ENCODE data around the gene IL36B. TPM values are rescaled to one million over a fixed set of nuclear protein-coding genes. Genes with fewer than 3 reads are reported as not detected.

Gene IL36B
- polyA plus RNA-seq, 3 donors = not detected

DNA sequence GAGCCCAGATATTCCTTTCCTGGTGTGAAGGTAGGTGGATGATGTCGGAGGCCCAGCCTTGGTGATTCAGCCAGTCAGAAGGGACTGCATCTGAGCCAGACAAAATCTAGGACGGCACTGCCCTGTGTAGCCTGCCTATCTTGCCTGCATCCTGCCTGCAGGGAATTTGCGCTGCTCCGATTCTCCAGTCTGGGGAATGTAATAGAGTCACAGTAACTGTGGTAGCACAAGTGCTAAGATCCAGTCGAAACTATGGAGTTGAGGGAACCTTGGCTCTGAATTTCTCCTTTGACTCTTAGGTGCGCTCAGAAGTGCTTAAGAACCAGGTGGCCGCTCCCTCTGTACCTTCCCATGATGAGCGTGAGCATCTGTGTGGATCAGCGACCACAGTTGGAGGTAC is 15.9 kb downstream of the IL36B start:
- H4K20me1 ChIP-seq (ENCODE audit: insufficient read depth, low read length) = no peaks in the 10 kb centered on the region
- H2AFZ ChIP-seq (ENCODE audit: insufficient read depth, low read depth, low read length, poor library complexity, severe bottlenecking) = no peak overlapping the region

DNA sequence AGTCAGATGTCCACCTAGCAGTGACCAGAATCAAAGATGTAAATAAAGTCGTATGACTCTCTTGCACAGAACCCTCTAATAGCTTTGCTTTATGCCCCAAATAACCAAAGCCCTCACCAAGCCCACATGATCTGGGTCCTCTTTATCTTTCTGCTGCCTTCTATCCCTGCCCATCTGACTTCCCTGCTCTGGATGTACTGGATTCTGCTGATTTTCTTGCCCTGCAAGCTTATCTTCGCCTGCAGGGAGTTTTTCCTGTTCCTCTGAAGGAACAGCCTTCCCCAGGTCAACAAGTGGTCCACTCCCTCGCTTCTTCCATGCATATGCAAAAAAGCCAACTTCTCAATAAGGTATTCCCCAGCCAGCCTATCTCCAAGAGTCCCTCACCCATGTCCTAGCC is 18.7 kb downstream of the IL36B start:
- no peaks in the 10 kb centered on the region for H3K36me3 ChIP-seq (replicated peaks in 1 of 2; ENCODE audit: control insufficient read depth in 1 of 2, insufficient read depth in 2 of 2, low read length in 2 of 2)
- Mint-ChIP-seq H3K36me3 (no peaks in the 10 kb centered on the region), H3K27ac (peak overlapping the region in 2 of 7 donors; percentile 5 to 25), H3K27me3 (ENCODE audit: low read depth in 3 of 3) (peaks cover 9 to 16% (median 11%) of the 10 kb centered on the region in 3 donors), H3K4me3 (no peak overlapping the region), H3K9me3 (peaks cover 0 to 3% (median 0%) of the 10 kb centered on the region in 7 donors), H3K4me1 (peaks cover 6% of the 10 kb centered on the region)
- intact Hi-C loops (cut with micrococcal nuclease) = no loop called here
- DNase-seq = no peak
- no peak overlapping the region for H3K4me2 ChIP-seq (replicated peaks; ENCODE audit: extremely low read depth, low read length, poor library complexity, severe bottlenecking)
- H3K4me1 ChIP-seq (ENCODE audit: control insufficient read depth in 1 of 2, insufficient read depth in 2 of 2, low read length in 2 of 2) = peaks cover 0 to 10% of the 10 kb centered on the region in 2 donors
- TF ChIP-seq, protein P1, sequence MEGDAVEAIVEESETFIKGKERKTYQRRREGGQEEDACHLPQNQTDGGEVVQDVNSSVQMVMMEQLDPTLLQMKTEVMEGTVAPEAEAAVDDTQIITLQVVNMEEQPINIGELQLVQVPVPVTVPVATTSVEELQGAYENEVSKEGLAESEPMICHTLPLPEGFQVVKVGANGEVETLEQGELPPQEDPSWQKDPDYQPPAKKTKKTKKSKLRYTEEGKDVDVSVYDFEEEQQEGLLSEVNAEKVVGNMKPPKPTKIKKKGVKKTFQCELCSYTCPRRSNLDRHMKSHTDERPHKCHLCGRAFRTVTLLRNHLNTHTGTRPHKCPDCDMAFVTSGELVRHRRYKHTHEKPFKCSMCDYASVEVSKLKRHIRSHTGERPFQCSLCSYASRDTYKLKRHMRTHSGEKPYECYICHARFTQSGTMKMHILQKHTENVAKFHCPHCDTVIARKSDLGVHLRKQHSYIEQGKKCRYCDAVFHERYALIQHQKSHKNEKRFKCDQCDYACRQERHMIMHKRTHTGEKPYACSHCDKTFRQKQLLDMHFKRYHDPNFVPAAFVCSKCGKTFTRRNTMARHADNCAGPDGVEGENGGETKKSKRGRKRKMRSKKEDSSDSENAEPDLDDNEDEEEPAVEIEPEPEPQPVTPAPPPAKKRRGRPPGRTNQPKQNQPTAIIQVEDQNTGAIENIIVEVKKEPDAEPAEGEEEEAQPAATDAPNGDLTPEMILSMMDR (IDR thresholded peaks at IDR 0.05) = no peak
- H3K27me3 ChIP-seq (ENCODE audit: control insufficient read depth in 2 of 2, insufficient read depth in 2 of 2, low read length in 2 of 2) = peaks cover 2 to 3% of the 10 kb centered on the region in 2 donors
- H3K27ac ChIP-seq (ENCODE audit: low read depth in 1 of 2, low read length in 2 of 2) = no peak overlapping the region
- no peak overlapping the region for H2AFZ ChIP-seq (ENCODE audit: insufficient read depth, low read depth, low read length, poor library complexity, severe bottlenecking)
- H4K20me1 ChIP-seq (ENCODE audit: insufficient read depth, low read length) = no peaks in the 10 kb centered on the region
- H3K79me2 ChIP-seq (ENCODE audit: insufficient read depth, low read length) = no peaks in the 10 kb centered on the region
- H3K4me3 ChIP-seq (replicated peaks in 1 of 3; ENCODE audit: low read depth in 2 of 3, low read length in 3 of 3) = no peak overlapping the region
- WGBS (ENCODE audit: insufficient coverage) = 86% methylated on average over 3 of the region's 3 CpGs
- H3K9me3 ChIP-seq (replicated peaks in 1 of 2; ENCODE audit: control insufficient read depth in 1 of 2, insufficient read depth in 1 of 2, low read length in 2 of 2) = no peaks in the 10 kb centered on the region
- no peak overlapping the region for H3K9ac ChIP-seq (ENCODE audit: insufficient read depth, low read length, poor library complexity, severe bottlenecking)

More for the DNA sequence above, 15.9 kb downstream of the IL36B start:
- H3K9ac ChIP-seq (ENCODE audit: insufficient read depth, low read length, poor library complexity, severe bottlenecking) = no peak overlapping the region
- no peak overlapping the region for H3K4me3 ChIP-seq (replicated peaks in 1 of 3; ENCODE audit: low read depth in 2 of 3, low read length in 3 of 3)
- Mint-ChIP-seq H3K27me3 (ENCODE audit: low read depth in 3 of 3) (peaks cover 3 to 12% (median 5%) of the 10 kb centered on the region in 3 donors), H3K4me1 (peaks cover 13% of the 10 kb centered on the region), H3K9me3 (peaks cover 0 to 3% (median 0%) of the 10 kb centered on the region in 7 donors), H3K36me3 (no peaks in the 10 kb centered on the region), H3K4me3 (no peak overlapping the region), H3K27ac (no peak overlapping the region)
- H3K79me2 ChIP-seq (ENCODE audit: insufficient read depth, low read length) = no peaks in the 10 kb centered on the region
- no peak for DNase-seq
- intact Hi-C loops (cut with micrococcal nuclease) = no loop called here
- H3K36me3 ChIP-seq (replicated peaks in 1 of 2; ENCODE audit: control insufficient read depth in 1 of 2, insufficient read depth in 2 of 2, low read length in 2 of 2) = no peaks in the 10 kb centered on the region
- H3K27ac ChIP-seq (ENCODE audit: low read depth in 1 of 2, low read length in 2 of 2) = no peak overlapping the region
- 97% methylated on average over 9 of the region's 9 CpGs for WGBS (ENCODE audit: insufficient coverage)
- TF ChIP-seq, protein P1 (IDR thresholded peaks at IDR 0.05) = no peak
- no peak overlapping the region for H3K4me2 ChIP-seq (replicated peaks; ENCODE audit: extremely low read depth, low read length, poor library complexity, severe bottlenecking)
- peaks cover 0 to 10% of the 10 kb centered on the region in 2 donors for H3K4me1 ChIP-seq (ENCODE audit: control insufficient read depth in 1 of 2, insufficient read depth in 2 of 2, low read length in 2 of 2)
- no peaks in the 10 kb centered on the region for H3K27me3 ChIP-seq (ENCODE audit: control insufficient read depth in 2 of 2, insufficient read depth in 2 of 2, low read length in 2 of 2)
- no peaks in the 10 kb centered on the region for H3K9me3 ChIP-seq (replicated peaks in 1 of 2; ENCODE audit: control insufficient read depth in 1 of 2, insufficient read depth in 1 of 2, low read length in 2 of 2)

Measured in CD14-positive monocyte (primary cell).